HepG2 (cell line): ENCODE results near the gene PCDHGB1. TPM values are rescaled to one million over a fixed set of nuclear protein-coding genes. Genes with fewer than 3 reads are reported as not detected.

Source experiments
- KLF16 ChIP-seq, 2 experiments: sonication (generic) in 1 of 2; formaldehyde crosslinking in 1 of 2; IDR thresholded peaks; 2 replicates each; pipeline versions ENCODE4 v1.6.1 to v1.8.0; 2016 to 2023; ENCODE audit warnings: missing genetic modification reagents in 2 of 2, missing compliant biosample characterization in 1 of 2
- MTF2 ChIP-seq: sonication (generic); formaldehyde crosslinking; IDR thresholded peaks from 2 replicates; pipeline ENCODE4 v1.5.0; 2020; ENCODE audit warnings: missing genetic modification reagents, borderline replicate concordance
- PHF5A ChIP-seq: IDR thresholded peaks from one replicate; pipeline ENCODE4 v1.6.1; 2018; ENCODE audit warnings: low read depth, missing genetic modification reagents; ENCODE audit not compliant: unreplicated experiment
- PRDM10 ChIP-seq: sonication (generic); formaldehyde crosslinking; IDR thresholded peaks from 2 replicates; pipeline ENCODE4 v1.4.0; 2020; ENCODE audit warnings: low read depth, missing genetic modification reagents
- TIGD3 ChIP-seq: sonication (generic); formaldehyde crosslinking; IDR thresholded peaks from 2 replicates; pipeline ENCODE4 v1.5.1; 2020; ENCODE audit warnings: mild to moderate bottlenecking, missing genetic modification reagents, borderline replicate concordance
- ZBTB40 ChIP-seq, 2 experiments: fragments of 450-650 bp in 1 of 2; sonication (generic) in 1 of 2; formaldehyde crosslinking in 1 of 2; IDR thresholded peaks; 2 replicates each; pipeline versions ENCODE4 v1.6.1 to v1.8.0; 2016 to 2022; ENCODE audit warnings: antibody characterized with exemption in 1 of 2, mild to moderate bottlenecking in 1 of 2, missing genetic modification reagents in 1 of 2
- ZKSCAN5 ChIP-seq: sonication (generic); formaldehyde crosslinking; IDR thresholded peaks from 2 replicates; pipeline ENCODE4 v1.5.1; 2020; ENCODE audit warnings: mild to moderate bottlenecking, missing genetic modification reagents
- ZNF30 ChIP-seq: sonication (generic); formaldehyde crosslinking; IDR thresholded peaks from 2 replicates; pipeline ENCODE4 v1.5.0; 2020; ENCODE audit warnings: mild to moderate bottlenecking, missing genetic modification reagents
- polyA plus RNA-seq, 8 experiments: library from polyadenylated mRNA; depleted of rRNA in 3 of 8; stranded (reverse) in 7 of 8; unstranded in 1 of 8; fragments of >200 nt; fragmentation: Illumina TruSeq in 4 of 8; extraction: Trizol in 4 of 8; gene quantifications; 2 replicates each; pipeline versions ENCODE4 v1.2.1 to v1.2.3, GENCODE V29; 2011 to 2016; ENCODE audit warnings: low read depth in 4 of 8, missing spikeins in 1 of 8, mixed read lengths in 1 of 8; ENCODE audit not compliant: insufficient read depth in 1 of 8
- total RNA-seq, 5 experiments: library from RNA; depleted of rRNA; stranded (reverse); fragments of >200 nt; fragmentation: Illumina TruSeq; extraction: Trizol; gene quantifications; 2 replicates each; pipeline ENCODE4 v1.2.3, GENCODE V29; 2016; ENCODE audit warnings: low read depth in 1 of 5

Gene PCDHGB1
- total and polyA plus RNA-seq, 2 of the 13 experiments (the other 11 are each of a cell fraction or from before 2014, with no cell fraction given), result 1.0 to 2.6 TPM

DNA sequence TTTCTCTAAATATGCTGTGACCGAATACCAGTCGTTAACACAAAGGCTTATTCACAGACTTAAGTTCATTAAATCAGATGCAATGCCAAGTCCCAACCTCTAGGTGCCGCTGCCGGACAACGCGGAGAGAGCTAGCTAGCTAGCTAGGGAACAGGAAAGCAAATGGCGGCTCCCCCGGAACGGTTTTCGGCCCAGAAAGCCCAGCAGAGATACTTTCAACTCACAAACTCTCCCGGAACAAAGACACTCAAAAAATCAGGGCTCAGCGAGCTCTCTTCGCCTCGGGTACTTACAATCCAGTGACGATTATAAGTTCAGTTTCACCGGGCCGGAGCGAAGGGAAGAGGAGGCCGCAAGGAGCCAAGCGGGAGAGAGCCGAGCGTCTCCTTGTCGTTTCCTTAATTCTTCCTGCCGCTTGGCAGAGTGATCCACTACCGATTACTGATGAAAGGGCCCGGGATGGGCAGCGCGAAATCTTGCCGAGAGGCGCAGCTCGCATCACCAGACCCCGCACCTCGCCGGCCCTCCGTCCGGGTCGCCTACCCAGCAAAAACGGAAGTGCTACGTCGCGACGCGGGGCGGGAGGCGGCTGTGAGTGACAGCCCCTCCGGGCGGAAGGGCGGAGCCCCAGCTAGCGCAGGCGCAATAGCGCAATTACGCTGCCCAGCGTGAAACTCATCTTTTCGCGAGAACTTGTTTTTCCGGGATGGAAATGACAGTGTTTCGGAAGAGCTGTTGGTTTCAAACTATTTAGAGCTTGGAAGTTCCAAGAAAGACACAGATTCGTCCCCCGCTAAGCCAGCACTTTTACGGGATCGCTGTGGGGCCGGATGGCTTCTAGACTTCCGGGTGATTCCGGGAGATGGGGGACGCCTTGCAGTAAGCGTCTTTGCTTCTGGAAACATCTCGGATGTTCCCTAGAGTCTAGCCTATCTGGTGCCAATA lies 29.4 kb upstream of the PCDHGB1 start, which contains the start of gene TAF7 (continued):
- no peak; the same call in 1 of the 2 replicates for TF ChIP-seq ZBTB40 (IDR thresholded peaks at IDR 0.05)
- TF ChIP-seq ZBTB40 (CRISPR knock-in tag; IDR thresholded peaks at IDR 0.05), result peak; percentile 79
- TF ChIP-seq PRDM10, result no peak
- 0 out of 4 replicates have a peak, but pooled peaks of 1 of the 2 experiments have one; percentile 40 for TF ChIP-seq KLF16 (CRISPR knock-in tag; IDR thresholded peaks at IDR 0.05)
- TF ChIP-seq ZKSCAN5 (CRISPR knock-in tag), result no peak; the same call in 1 of the 2 replicates
- TF ChIP-seq ZNF30, result peak; percentile 72; the same call in 1 of the 2 replicates
- no peak for TF ChIP-seq TIGD3
- TF ChIP-seq MTF2 (CRISPR knock-in tag), result peak; percentile 74; the same call in 1 of the 2 replicates
- no peak for TF ChIP-seq PHF5A
